NOMO-1 treated with DMSO at 0.1 percent for 48 hours (cell line): ENCODE data around the gene AKAP9.
"Not testable (repeated sequence)": the region's sequence is repeated elsewhere in the genome, so short reads cannot be mapped to it uniquely, and the experiment has no call there.

Experiments used
- DNase-seq: peaks from one replicate; lab custom pipeline; 2025; ENCODE audit not compliant: unreplicated experiment; lab: John Stamatoyannopoulos, UW

Gene AKAP9

DNA sequence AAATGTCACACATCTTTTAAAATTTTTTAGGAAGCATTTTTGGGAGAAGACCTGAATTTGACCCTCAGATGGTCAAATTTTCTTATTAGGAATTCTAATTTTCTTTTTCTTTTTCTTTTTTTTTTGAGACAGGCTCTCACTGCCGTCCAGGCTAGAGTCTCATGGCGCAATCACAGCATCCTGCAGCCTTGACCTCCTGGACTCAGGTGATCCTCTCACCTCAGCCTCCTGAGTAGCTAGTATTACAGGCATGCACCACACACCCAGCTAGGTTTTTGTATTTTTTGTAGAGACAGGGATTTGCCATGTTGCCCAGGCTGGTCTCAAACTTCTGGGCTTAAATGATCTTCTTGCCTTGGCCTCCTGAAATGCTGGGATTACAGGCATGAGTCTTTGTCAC lies 65.4 kb downstream of the AKAP9 start:
- DNase-seq, result no peak

DNA sequence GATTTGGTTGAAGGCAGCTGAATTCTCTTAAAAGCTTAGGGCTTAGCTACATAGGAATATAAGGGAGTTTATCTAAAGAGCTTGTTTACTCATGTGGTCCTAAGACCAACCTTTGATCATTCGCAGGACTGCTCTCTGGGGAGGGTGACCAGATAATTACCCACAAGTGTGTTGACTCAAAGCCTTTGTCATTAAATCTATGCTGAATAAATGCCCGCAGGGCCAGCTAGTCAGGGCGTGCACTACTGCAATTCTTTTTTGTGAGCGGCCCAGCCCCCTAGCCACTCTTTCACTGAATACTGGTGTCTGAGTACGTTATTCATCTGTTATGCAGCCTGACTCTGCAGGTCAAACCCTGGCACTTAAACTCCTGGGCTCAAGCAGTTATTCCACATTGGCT lies 69.6 kb downstream of the AKAP9 start:
- no peak for DNase-seq

DNA sequence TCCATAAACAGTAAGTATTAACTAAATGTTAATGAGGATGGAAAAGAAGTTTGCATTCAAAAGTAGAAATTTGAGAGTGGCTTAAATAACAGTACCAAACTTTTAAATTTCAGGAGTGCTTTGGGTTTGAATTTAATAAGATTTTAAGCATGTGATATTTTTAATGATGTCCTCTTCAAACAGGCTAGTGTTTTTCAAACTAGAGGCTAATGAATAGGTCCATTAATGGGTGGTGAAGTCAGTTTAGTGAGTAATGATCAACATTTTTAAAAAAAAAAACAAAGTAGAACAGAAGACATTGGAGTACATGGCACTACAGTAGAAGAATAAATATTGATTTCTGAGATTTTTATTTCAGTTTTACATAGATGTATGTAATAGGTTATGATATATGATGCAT lies 72.9 kb downstream of the AKAP9 start:
- DNase-seq, result no peak

DNA sequence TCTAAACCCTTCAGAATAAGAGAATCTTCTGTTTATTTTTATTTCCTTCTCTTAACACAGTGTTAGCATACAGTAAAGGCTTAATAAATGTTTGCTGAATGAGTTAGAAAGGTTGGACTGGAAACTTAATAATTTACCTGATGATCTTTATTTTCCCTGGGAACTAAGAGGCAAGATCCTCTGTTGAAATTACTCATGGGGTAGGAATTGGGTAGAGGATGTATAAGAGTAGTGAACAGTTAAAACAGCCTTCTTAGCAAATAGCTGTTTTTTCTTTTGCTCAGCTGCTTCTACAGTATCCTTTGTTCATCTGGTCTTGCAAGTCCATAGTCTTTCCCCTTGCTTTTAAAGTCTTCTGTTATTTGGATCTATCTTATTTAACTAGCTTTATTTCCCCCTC lies 80.0 kb downstream of the AKAP9 start:
- DNase-seq, result no peak

DNA sequence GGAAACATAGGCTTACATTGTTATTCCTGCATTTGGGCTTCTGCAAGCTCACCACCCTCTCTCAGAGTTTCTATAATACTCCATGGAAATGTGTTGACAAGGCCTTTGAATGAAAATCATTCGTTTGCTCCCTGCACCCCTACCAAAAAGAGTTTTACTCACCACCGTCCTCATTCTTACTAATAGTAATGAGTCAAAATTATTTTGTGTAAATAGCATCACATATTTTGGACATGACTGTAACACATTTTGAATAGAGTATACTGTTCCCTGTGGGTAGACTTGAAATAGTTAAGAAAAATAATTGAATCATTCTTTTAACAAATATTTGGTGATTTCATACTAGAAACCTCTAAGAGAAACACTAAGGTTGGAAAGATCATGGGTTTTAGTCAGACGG lies 84.6 kb downstream of the AKAP9 start:
- no peak for DNase-seq

DNA sequence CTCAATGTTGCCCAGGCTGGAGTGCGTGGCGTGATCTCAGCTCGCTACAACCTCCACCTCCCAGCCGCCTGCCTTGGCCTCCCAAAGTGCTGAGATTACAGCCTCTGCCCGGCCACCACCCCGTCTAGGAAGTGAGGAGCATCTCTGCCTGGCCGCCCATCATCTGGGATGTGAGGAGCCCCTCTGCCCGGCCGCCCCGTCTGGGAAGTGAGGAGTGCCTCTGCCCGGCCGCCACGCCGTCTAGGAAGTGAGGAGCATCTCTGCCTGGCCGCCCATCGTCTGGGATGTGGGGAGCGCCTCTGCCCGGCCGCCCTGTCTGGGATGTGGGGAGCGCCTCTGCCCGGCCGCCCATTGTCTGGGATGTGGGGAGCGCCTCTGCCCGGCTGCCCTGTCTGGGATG lies 86.0 kb downstream of the AKAP9 start:
- DNase-seq, result not testable (repeated sequence)

DNA sequence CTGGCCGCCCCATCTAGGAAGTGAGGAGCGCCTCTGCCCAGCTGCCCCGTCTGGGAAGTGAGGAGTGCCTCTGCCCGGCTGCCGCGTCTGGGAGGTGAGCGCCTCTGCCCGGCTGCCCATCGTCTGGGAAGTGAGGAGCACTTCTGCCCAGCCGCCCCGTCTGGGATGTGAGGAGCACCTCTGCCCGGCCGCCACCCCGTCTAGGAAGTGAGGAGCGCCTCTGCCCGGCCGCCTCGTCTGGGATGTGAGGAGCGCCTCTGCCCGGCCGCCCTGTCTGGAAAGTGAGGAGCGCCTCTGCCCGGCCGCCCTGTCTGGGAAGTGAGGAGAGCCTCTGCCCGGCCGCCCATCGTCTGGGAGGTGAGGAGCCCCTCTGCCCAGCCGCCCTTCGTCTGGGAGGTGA lies 86.5 kb downstream of the AKAP9 start:
- not testable (repeated sequence) for DNase-seq

DNA sequence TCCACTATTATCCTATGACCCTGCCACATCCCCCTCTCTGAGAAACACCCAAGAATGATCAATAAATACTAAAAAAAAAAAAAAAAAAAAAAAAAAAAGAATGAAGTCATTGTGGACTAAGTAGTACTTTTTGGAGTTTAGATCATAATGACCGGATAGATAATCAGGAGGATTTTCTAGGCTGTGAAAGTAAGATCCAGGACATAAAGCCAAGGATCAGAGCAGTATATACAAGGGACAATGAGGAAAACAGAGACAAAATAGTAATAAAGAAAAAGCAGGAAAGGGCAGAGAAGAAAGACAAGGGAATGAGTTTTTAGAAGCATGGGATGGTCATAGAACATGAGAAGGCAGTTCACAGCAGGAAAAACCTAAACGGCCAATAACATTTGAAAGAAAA lies 87.6 kb downstream of the AKAP9 start:
- no peak for DNase-seq

DNA sequence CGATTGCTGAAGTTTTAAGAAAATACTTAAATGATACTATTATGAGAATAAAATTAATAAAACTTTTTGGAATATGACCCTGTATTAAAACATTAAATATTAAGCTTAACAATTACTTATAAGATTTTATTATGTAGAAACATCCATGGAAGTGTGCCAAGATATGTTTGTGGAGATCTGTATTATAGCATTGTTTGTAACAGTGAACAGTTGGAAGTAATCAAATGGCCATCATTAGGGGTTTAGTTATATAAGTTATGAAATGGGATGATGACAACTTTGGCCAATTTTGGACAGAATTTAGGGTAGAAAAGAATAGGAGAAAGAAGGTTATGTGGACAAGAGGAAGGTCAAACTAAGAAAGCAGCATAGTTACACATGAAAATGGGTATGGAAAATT lies 88.0 kb downstream of the AKAP9 start:
- DNase-seq, result no peak

DNA sequence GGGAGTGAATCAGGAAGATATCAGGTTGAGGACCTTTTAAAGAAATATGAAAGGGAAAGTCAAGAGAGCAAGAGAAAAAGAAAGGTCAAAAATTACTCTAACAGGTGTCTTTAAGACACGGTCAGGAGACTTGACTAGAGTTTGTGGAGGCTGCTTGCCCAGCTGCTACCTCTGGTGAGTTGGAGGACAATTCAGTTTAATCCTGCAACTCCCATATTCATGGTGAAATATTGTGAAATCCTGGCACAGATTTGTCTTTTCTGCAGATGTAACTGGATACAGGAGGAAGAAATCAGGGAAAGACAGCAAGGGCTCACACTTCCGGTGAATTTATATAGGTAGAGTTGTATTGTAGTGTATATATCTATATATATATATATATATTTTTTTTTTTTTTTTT lies 93.5 kb downstream of the AKAP9 start:
- DNase-seq, result no peak

DNA sequence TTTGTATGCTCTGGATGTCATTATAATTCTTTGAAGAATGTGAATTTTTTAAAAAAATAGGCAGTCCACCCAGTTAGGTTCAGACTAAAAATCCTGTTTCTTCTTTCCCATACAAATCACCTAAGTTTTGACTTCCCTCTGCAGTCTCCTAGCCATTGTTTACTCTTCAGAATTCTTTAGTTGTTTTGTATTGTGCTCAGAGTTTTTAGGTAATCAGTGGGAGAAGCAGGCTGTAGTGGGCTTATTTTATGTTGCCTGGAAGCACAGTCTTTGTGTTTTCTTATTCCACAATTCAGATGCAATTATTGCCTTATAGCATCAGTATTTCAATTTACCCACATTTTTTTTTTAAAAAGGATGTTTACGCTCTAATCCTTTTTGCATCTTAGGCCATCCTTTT lies 94.9 kb downstream of the AKAP9 start:
- no peak for DNase-seq

DNA sequence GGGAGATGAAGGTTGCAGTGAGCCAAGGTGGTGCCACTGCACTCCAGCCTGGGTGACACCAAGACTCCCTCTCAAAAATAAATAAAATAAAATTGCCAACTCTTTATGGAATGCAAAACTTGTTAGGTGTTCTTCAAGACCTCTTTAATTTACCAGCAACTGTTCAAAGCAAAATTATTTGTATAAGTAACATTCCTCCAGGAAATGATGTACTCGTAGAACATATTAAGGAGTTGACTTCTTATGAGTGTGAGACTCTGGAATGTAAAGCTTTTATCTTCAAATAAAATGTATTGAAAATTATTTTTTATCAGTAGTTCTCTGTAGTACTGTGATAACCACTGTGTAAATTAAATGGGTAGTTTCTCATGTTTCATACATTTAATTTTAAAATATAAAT lies 99.2 kb downstream of the AKAP9 start:
- DNase-seq, result no peak

DNA sequence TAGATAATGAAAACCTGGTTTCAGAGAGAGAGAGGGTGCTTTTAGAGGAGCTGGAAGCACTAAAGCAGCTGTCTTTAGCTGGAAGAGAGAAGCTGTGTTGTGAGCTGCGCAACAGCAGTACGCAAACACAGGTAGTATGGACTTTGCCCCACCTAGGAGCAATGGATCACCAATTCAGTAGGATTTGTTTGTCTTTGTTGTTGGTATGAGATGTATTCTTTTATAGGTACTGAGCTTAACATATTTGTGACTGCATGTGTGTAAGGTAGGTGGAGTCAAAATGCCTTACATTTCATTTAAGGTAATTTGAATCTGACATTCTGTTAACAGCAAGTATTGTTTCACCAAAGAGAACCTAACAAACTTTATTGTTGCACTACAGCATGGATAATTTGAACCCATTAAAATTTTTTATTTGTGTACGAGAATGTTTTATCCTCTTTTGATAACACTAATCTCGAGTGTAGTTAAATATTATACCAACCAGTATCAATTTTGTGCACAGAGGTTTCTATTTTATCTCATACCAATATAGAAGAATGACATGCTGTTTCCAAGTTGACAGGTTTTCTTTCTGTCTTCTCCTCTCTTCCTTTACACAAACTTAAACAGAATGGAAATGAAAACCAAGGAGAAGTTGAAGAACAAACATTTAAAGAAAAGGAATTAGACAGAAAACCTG lies 101.5 kb downstream of the AKAP9 start:
- no peak for DNase-seq

DNA sequence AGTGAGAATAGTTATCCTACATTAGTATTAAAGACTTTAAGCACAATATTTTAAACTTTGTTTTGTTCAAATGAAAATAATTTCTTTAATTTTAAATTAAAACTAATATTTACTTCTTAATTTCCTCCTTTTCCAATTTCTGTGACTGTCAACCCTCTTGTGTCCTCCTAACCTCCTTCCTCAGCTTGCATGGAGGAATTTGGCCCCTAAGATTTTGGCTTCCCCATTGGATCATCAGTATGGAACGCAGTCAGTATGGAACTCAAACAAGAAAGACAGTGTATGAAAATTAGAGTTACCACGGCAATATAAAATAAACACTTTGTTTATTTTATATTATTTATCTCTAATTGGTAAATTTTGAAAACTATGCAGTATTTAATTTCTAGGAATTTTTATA lies 102.4 kb downstream of the AKAP9 start:
- DNase-seq, result no peak

DNA sequence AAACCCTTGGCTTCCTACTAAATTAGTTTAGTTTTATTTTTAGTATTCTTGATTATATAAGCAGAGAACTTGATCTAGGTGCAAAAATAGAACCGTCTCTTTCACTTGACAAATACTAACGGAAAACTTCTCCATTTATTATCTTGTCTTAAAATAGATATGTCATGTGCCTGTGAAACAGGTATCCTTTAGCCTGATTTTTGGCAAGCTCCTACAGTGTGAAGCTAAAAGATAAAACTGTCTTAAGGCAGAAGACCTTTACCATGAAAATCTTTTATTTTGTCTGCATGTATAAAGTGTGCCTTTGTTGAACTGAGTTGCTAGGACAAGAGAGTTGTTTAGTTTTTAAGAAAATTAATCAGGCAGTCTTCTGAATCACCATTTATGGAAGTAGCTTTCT lies 103.0 kb downstream of the AKAP9 start:
- DNase-seq, result peak; percentile 59

DNA sequence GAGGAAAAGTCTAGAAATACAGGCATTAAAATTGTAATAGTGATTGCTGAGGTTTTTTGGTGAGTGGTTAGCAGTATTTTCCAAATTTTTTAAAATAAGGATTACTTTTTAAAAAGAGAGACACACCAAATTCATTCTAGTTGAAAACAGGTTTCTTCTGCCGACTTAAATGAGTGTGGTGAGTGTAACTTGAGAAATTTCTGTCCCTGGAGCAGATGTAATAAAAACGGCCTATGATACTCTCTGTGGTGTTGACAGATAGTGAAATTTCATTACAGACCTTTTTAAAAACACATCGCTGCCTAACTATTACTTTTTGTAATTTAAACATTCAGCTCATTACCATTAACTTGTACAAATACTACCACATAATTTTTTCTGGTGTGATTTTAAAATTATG lies 103.5 kb downstream of the AKAP9 start:
- DNase-seq, result no peak

DNA sequence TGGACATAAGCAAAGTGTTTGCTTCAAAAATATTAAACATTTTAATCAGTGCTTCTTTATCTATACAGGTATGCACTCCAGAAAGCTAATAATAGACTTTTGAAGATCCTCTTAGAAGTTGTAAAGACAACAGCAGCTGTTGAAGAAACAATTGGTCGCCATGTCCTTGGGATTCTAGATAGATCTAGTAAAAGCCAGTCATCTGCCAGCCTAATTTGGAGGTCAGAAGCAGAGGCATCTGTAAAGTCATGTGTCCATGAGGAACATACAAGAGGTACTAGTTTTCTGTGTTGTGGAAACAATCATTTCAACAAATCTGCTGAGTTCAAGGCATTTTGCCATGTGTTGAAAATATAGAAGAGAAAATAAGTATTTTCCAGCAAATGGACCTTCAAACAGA lies 104.3 kb downstream of the AKAP9 start:
- DNase-seq, result no peak

DNA sequence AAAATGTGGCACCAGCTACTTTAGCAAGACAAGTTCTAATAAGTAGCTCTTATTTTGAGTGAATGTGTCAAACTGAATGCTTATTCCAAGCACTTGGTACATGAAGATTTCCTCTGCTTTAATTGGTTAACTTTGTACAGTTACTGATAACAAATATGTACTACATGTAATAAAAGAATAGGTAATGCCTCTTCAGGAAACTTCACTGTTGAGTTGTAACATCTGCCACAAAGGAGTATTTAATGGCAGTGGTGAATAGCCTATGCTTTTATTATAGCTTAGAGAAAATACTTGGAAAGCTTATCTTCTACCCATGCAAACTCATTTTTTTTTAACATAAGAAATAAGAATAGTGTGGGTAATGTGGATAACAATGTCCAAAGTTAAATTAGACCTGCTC lies 111.0 kb downstream of the AKAP9 start:
- no peak for DNase-seq

DNA sequence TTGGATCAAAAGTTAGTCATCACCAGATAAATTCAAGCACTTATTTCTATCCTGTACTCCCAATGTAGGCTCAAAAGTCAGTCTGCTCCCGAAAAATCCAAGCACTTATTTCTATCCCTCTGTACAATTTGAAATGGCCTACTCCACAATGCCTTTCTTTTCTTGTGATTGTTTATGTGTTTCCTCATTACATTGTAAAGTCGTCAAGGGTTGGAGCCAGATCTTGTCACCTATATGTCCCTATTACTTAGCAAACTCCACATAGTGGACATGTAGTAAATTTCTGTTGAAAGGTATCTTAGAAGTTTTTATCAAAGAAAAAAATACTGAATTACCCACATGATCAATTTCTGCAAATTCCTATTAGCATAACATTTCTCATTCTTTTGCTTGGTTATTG lies 111.5 kb downstream of the AKAP9 start:
- no peak for DNase-seq

DNA sequence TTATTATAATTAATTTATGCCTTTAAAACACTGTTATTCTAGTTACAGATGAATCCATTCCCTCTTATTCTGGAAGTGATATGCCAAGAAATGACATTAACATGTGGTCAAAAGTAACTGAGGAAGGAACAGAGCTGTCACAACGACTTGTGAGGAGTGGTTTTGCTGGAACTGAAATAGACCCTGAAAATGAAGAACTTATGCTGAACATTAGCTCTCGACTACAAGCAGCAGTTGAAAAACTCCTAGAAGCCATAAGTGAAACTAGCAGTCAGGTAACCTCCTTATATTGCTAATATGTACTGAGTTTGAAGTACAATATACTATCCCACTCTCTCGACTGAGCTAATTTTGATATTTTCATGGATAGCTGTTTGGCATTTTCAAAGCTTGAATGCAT lies 112.0 kb downstream of the AKAP9 start:
- DNase-seq, result peak; percentile 92

DNA sequence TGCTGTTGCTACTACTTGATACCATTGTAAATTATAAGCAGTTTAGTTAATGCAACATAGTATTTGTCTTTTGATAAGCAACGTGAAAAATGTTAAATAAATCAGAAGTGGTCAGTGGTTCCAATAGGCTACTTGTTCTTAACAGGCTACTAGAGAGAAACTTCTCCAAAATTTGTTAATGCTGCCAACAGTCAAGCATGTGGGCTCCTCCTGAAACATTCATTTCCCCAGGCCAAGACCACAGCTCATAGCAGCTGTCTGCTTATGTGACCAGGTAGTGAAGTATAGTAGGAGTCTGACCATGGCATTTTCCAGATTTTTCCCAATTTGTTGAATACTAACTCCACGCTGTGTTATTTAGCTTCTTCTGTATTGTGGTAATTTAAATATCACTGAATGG lies 112.7 kb downstream of the AKAP9 start:
- peak; percentile 39 for DNase-seq

DNA sequence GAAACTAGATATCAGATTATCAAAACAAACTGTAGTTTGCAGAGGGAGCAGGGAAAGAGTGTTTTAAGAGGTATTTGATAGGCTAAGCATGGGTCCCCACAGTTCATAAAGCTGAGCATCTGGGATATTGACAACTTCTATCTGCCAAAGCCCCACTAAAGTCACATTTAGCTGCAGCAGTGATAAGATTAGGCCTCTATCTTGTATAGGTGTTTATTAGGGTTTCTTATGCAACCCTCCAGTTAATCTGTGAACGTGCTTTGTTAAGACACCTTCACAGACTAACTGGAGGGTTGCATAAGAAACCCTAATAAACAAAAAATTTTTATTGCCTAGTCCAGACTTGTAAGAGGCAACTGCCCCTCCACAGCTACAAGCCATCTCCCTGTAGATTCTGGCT lies 115.6 kb downstream of the AKAP9 start:
- no peak for DNase-seq

DNA sequence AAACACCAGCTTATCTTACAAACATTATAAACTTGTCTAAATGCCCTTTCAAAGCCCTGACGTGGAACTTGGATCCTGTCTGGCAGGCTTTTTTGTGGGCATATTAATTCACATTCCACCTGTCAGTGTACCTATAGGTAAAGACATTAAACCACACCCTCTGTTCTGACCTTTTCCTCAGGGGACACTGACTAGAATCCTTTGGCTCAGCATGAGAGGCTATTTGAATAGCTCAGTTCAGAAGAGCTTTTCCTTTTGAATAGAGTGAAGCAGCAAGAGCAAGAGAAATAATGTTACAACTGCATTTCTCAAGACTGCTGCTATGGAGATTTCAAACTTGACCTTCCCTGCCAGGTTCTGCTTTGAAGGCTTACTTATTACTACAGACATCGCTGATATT lies 116.7 kb downstream of the AKAP9 start:
- DNase-seq, result peak; percentile 59

DNA sequence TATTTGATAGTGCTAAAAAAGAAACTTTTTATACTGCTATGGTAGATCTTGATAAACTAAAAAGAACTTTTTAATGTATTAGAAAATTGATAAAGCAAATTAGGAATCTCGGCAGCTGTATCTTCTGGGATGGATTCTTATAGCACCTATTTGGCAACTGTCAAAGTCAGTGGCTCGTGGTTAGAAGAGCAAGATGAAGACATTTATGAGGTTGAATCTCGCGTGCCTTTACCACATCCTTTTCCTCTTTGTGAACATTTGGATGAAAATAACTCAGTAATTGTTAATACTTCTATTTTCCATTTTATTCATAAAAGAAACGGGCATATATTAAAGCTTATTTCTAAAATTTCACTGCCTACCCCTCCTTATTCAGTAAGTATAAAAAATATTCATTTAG lies 117.4 kb downstream of the AKAP9 start:
- DNase-seq, result peak; percentile 92
